Uterus (tissue), 4 donors: Measurements from ENCODE around the gene NAT8. TPM values are rescaled to one million over a fixed set of nuclear protein-coding genes. Genes with fewer than 3 reads are reported as not detected.
"Not testable (repeated sequence)": the region's sequence is repeated elsewhere in the genome, so short reads cannot be mapped to it uniquely, and the experiment has no call there.

Experiments used
- DNase-seq, 2 donors: peaks; one replicate each; pipeline ENCODE4 v3.0.0-alpha.2; 2019 to 2020
- H3K27ac ChIP-seq, 2 donors: fragments of 200-600 bp; sonication (generic); 1 replicate in 1 of 2; 2 replicates in 1 of 2; pipeline ENCODE4 v1.5.1; 2016 to 2018
- H3K27me3 ChIP-seq, 2 donors: fragments of 200-600 bp; sonication (generic); one replicate each; pipeline ENCODE4 v1.5.1; 2018 to 2019; ENCODE audit warnings: control low read depth in 1 of 2
- H3K36me3 ChIP-seq, 2 donors: fragments of 200-600 bp; sonication (generic); one replicate each; pipeline ENCODE4 v1.5.1; 2019; ENCODE audit warnings: control low read depth in 1 of 2
- H3K4me1 ChIP-seq, 2 donors: fragments of 200-600 bp; sonication (generic); one replicate each; pipeline ENCODE4 v1.5.1; 2018 to 2019; ENCODE audit warnings: control low read depth in 1 of 2
- H3K4me3 ChIP-seq, 2 donors: fragments of 200-600 bp; sonication (generic); 1 replicate in 1 of 2; 2 replicates in 1 of 2; pipeline ENCODE4 v1.5.1; 2018 to 2019; ENCODE audit warnings: mild to moderate bottlenecking in 1 of 2
- H3K9me3 ChIP-seq, 2 donors: fragments of 200-600 bp; sonication (generic); one replicate each; pipeline ENCODE4 v1.5.1; 2019; ENCODE audit warnings: control low read depth in 1 of 2
- CTCF ChIP-seq, 4 experiments: fragments of 200-600 bp in 2 of 4; fragments of 450-650 bp in 2 of 4; sonication (generic) in 2 of 4; IDR thresholded peaks; one replicate each; pipeline ENCODE4 v1.5.1; 2016 to 2019; ENCODE audit warnings: antibody characterized with exemption in 4 of 4, mild to moderate bottlenecking in 2 of 4, moderate library complexity in 1 of 4
- POLR2A ChIP-seq, 2 donors: fragments of 450-650 bp; IDR thresholded peaks; one replicate each; pipeline ENCODE4 v1.6.1; 2016; ENCODE audit warnings: antibody characterized with exemption in 2 of 2, mild to moderate bottlenecking in 1 of 2, moderate library complexity in 1 of 2
- intact Hi-C: fragments of 100-400 bp; cut with DNase I; formaldehyde crosslinking; loops from one replicate; pipeline ENCODE4 v1.15.1; 2023; ENCODE audit warnings: low total_unique reads
- total RNA-seq, 4 donors: library from RNA; depleted of rRNA in 3 of 4; stranded (reverse); fragments of >200 nt in 3 of 4; gene quantifications; one replicate each; pipeline versions ENCODE4 v1.1.0 to v1.2.4, GENCODE V29; 2014 to 2023
- donor health status: DM: yes; HTN: yes; CAD: no.

The NAT8 gene
- total RNA-seq, 4 donors from 2014 or later = 0.62 TPM; not detected in 3

- Histone ChIP-seq H3K4me3 (no peak overlapping the region), H3K27ac (no peak overlapping the region), H3K4me1 (no peaks in the 10 kb centered on the region), H3K36me3 (no peaks in the 10 kb centered on the region), H3K27me3 (no peaks in the 10 kb centered on the region), H3K9me3 (no peaks in the 10 kb centered on the region)
- no peak for DNase-seq
- TF ChIP-seq CTCF (IDR thresholded peaks at IDR 0.05) (no peak), POLR2A (IDR thresholded peaks at IDR 0.05) (no peak)
- intact Hi-C loops = no loop called here
These were observed 27.2 kb downstream of the NAT8 start for GRCh38 chr2:73614997-73615396.

GRCh38 chr2:73614105-73614504, 28.1 kb downstream of the NAT8 start:
- intact Hi-C loops = no loop called here
- Histone ChIP-seq H3K36me3 (no peaks in the 10 kb centered on the region), H3K4me3 (no peak overlapping the region), H3K4me1 (no peaks in the 10 kb centered on the region), H3K9me3 (no peaks in the 10 kb centered on the region), H3K27ac (no peak overlapping the region), H3K27me3 (no peaks in the 10 kb centered on the region)
- DNase-seq = no peak
- TF ChIP-seq CTCF (IDR thresholded peaks at IDR 0.05) = no peak
- no peak for TF ChIP-seq POLR2A (IDR thresholded peaks at IDR 0.05)

GRCh38 chr2:73611867-73612266, 30.4 kb downstream of the NAT8 start:
- no peaks in the 10 kb centered on the region for H3K9me3 ChIP-seq
- H3K27me3 ChIP-seq = no peaks in the 10 kb centered on the region
- DNase-seq = no peak
- intact Hi-C loops = no loop called here
- TF ChIP-seq CTCF (IDR thresholded peaks at IDR 0.05) (no peak), POLR2A (IDR thresholded peaks at IDR 0.05) (no peak)
- H3K4me1 ChIP-seq = no peaks in the 10 kb centered on the region
- H3K4me3 ChIP-seq = no peak overlapping the region
- no peak overlapping the region for H3K27ac ChIP-seq
- H3K36me3 ChIP-seq = no peaks in the 10 kb centered on the region

- Histone ChIP-seq H3K4me1 (no peaks in the 10 kb centered on the region), H3K9me3 (no peaks in the 10 kb centered on the region), H3K4me3 (no peak overlapping the region), H3K27me3 (no peaks in the 10 kb centered on the region), H3K36me3 (no peaks in the 10 kb centered on the region), H3K27ac (no peak overlapping the region)
- intact Hi-C loops = no loop called here
- no peak for DNase-seq
- no peak for TF ChIP-seq CTCF (IDR thresholded peaks at IDR 0.05)
- no peak for TF ChIP-seq POLR2A (IDR thresholded peaks at IDR 0.05)
These were observed 31.0 kb downstream of the NAT8 start for GRCh38 chr2:73611193-73611592.

GRCh38 chr2:73610111-73610510, 32.1 kb downstream of the NAT8 start:
- DNase-seq = no peak
- intact Hi-C loops = no loop called here
- TF ChIP-seq CTCF (IDR thresholded peaks at IDR 0.05) = no peak
- TF ChIP-seq POLR2A (IDR thresholded peaks at IDR 0.05) = no peak
- no peaks in the 10 kb centered on the region for H3K36me3 ChIP-seq
- H3K27me3 ChIP-seq = no peaks in the 10 kb centered on the region
- no peaks in the 10 kb centered on the region for H3K4me1 ChIP-seq
- no peaks in the 10 kb centered on the region for H3K9me3 ChIP-seq
- no peak overlapping the region for H3K27ac ChIP-seq
- no peak overlapping the region for H3K4me3 ChIP-seq

GRCh38 chr2:73604589-73604988, 37.6 kb downstream of the NAT8 start:
- H3K27ac ChIP-seq, H3K27me3 ChIP-seq, H3K9me3 ChIP-seq, H3K36me3 ChIP-seq, DNase-seq, H3K4me3 ChIP-seq, intact Hi-C loops, H3K4me1 ChIP-seq: not testable (repeated sequence)

GRCh38 chr2:73603099-73603588, 39.1 kb downstream of the NAT8 start:
- not testable (repeated sequence) for H3K27me3 ChIP-seq

More at GRCh38 chr2:73603099-73603588, 39.1 kb downstream of the NAT8 start:
- DNase-seq, intact Hi-C loops, H3K27ac ChIP-seq, H3K4me1 ChIP-seq, H3K9me3 ChIP-seq, H3K4me3 ChIP-seq, H3K36me3 ChIP-seq: not testable (repeated sequence)
